Testis (tissue), 3 donors: Measurements from ENCODE around the gene ROR2. TPM values are rescaled to one million over a fixed set of nuclear protein-coding genes. Genes with fewer than 3 reads are reported as not detected.

ENCODE experiments used
- DNase-seq: peaks from one replicate; pipeline ENCODE4 v3.0.0-alpha.2; 2019
- H3K27ac ChIP-seq, 2 donors: fragments of 200-600 bp; sonication (generic); one replicate each; pipeline ENCODE4 v1.5.1; 2019
- H3K27me3 ChIP-seq: fragments of 200-600 bp; sonication (generic); one replicate; pipeline ENCODE4 v1.5.1; 2019
- H3K36me3 ChIP-seq: fragments of 200-600 bp; sonication (generic); one replicate; pipeline ENCODE4 v1.5.1; 2017; ENCODE audit warnings: low read depth; ENCODE audit errors: missing control alignments
- H3K4me1 ChIP-seq: fragments of 200-600 bp; sonication (generic); one replicate; pipeline ENCODE4 v1.5.1; 2019
- H3K4me3 ChIP-seq, 2 donors: fragments of 200-600 bp; sonication (generic); one replicate each; pipeline ENCODE4 v1.5.1; 2017 to 2019
- H3K9me3 ChIP-seq: fragments of 200-600 bp; sonication (generic); one replicate; pipeline ENCODE4 v1.5.1; 2017
- CTCF ChIP-seq, 3 experiments: fragments of 450-650 bp in 2 of 3; fragments of 200-600 bp in 1 of 3; sonication (generic) in 1 of 3; IDR thresholded peaks; one replicate each; pipeline ENCODE4 v1.5.1; 2016 to 2019; ENCODE audit warnings: antibody characterized with exemption in 3 of 3, mild to moderate bottlenecking in 2 of 3, moderate library complexity in 1 of 3
- POLR2A ChIP-seq: fragments of 450-650 bp; IDR thresholded peaks from one replicate; pipeline ENCODE4 v1.6.1; 2017; ENCODE audit warnings: antibody characterized with exemption, mild to moderate bottlenecking, moderate library complexity
- WGBS, 2 donors: methylation state at CpG; one replicate each; pipeline ENCODE4 v1.1.5; 2018; 5-methylcytosine and 5-hydroxymethylcytosine counted together
- intact Hi-C: fragments of 100-400 bp; cut with DNase I; formaldehyde crosslinking; loops from one replicate; pipeline ENCODE4 v1.15.1; 2023; ENCODE audit warnings: low total_unique reads
- polyA plus RNA-seq: library from polyadenylated mRNA; stranded (reverse); fragments of 350-450 nt; fragmentation: Illumina TruSeq; extraction: RNeasy Lipid Tissue Mini Kit (QIAGEN cat#74804); gene quantifications from one replicate; pipeline ENCODE4 v1.2.3, GENCODE V29; 2014; ENCODE audit warnings: low read depth, low replicate concordance; ENCODE audit not compliant: insufficient read depth
- total RNA-seq, 2 donors: library from RNA; depleted of rRNA; stranded (reverse); fragments of >200 nt; gene quantifications; one replicate each; pipeline ENCODE4 v1.2.3, GENCODE V29; 2016

The ROR2 gene
- total and polyA plus RNA-seq, 3 donors from 2014 or later, result 11.5 to 16.5 (median 12.3) TPM

GRCh38 chr9:91768977-91769916, 180.8 kb downstream of the ROR2 start:
- Histone ChIP-seq H3K27ac (no peak overlapping the region), H3K4me3 (no peak overlapping the region), H3K27me3 (no peaks in the 10 kb centered on the region), H3K4me1 (no peaks in the 10 kb centered on the region), H3K36me3 (no peaks in the 10 kb centered on the region), H3K9me3 (no peaks in the 10 kb centered on the region)
- WGBS, 2 donors, result 92% methylated on average over 27 to 29 of the region's 29 CpGs
- DNase-seq, result no peak
- TF ChIP-seq POLR2A (no peak), CTCF (IDR thresholded peaks at IDR 0.05) (no peak)
- intact Hi-C loops, result no loop called here

GRCh38 chr9:91768507-91768906, 181.5 kb downstream of the ROR2 start:
- no peak overlapping the region for H3K27ac ChIP-seq
- WGBS, 2 donors, result 89 to 93% methylated on average over 14 to 15 of the region's 15 CpGs
- DNase-seq, result no peak
- intact Hi-C loops, result no loop called here
- TF ChIP-seq POLR2A, result no peak
- H3K4me3 ChIP-seq, result no peak overlapping the region
- H3K4me1 ChIP-seq, result no peaks in the 10 kb centered on the region
- no peaks in the 10 kb centered on the region for H3K27me3 ChIP-seq
- no peaks in the 10 kb centered on the region for H3K36me3 ChIP-seq
- H3K9me3 ChIP-seq, result no peaks in the 10 kb centered on the region

- no peaks in the 10 kb centered on the region for H3K27me3 ChIP-seq
- TF ChIP-seq POLR2A (no peak), CTCF (IDR thresholded peaks at IDR 0.05) (no peak)
- no peaks in the 10 kb centered on the region for H3K36me3 ChIP-seq
- WGBS, 2 donors, result 71 to 77% methylated on average over 8 of the region's 8 CpGs
- no peaks in the 10 kb centered on the region for H3K9me3 ChIP-seq
- intact Hi-C loops, result no loop called here
- H3K4me1 ChIP-seq, result no peaks in the 10 kb centered on the region
- no peak overlapping the region for H3K4me3 ChIP-seq
- H3K27ac ChIP-seq, result no peak overlapping the region
- no peak for DNase-seq
These were observed 183.5 kb downstream of the ROR2 start for GRCh38 chr9:91766315-91767069.

GRCh38 chr9:91765296-91765695, 184.7 kb downstream of the ROR2 start:
- TF ChIP-seq CTCF (IDR thresholded peaks at IDR 0.05) (no peak), POLR2A (no peak)
- intact Hi-C loops, result no loop called here
- H3K36me3 ChIP-seq, result no peaks in the 10 kb centered on the region
- no peak overlapping the region for H3K27ac ChIP-seq
- WGBS, 2 donors, result 57 to 85% methylated on average over 1 of the region's 1 CpG
- no peak for DNase-seq
- H3K4me1 ChIP-seq, result no peaks in the 10 kb centered on the region
- H3K27me3 ChIP-seq, result no peaks in the 10 kb centered on the region
- H3K9me3 ChIP-seq, result no peaks in the 10 kb centered on the region
- H3K4me3 ChIP-seq, result no peak overlapping the region

- no peak for TF ChIP-seq POLR2A
- TF ChIP-seq CTCF (IDR thresholded peaks at IDR 0.05), result no peak
- no peaks in the 10 kb centered on the region for H3K27me3 ChIP-seq
- DNase-seq, result no peak
- no peaks in the 10 kb centered on the region for H3K9me3 ChIP-seq
- H3K27ac ChIP-seq, result no peak overlapping the region
- no peaks in the 10 kb centered on the region for H3K4me1 ChIP-seq
- intact Hi-C loops, result no loop called here
- no peak overlapping the region for H3K4me3 ChIP-seq
- no peaks in the 10 kb centered on the region for H3K36me3 ChIP-seq
- WGBS, 2 donors, result 86 to 94% methylated on average over 2 of the region's 2 CpGs
These were observed 185.4 kb downstream of the ROR2 start for GRCh38 chr9:91764661-91765060.
